Neural cell (in vitro differentiated cells): ENCODE data around the gene CIAPIN1. TPM values are rescaled to one million over a fixed set of nuclear protein-coding genes. Genes with fewer than 3 reads are reported as not detected.

Source experiments
- H2AFZ ChIP-seq: fragments of 200-600, 300-800 bp; sonication (generic), shearing (Covaris generic); 2 replicates; pipeline ENCODE4 v1.6.0; 2014; ENCODE audit warnings: low read depth, mild to moderate bottlenecking, antibody characterized with exemption, low read length, moderate library complexity
- H3F3A ChIP-seq: fragments of 200-600 bp; shearing (Covaris generic); 2 replicates; pipeline ENCODE4 v1.6.1; 2016; ENCODE audit warnings: mild to moderate bottlenecking, moderate library complexity, mixed read lengths, antibody characterized with exemption, low read length; ENCODE audit not compliant: insufficient read depth, poor library complexity, severe bottlenecking
- H3K27ac ChIP-seq: fragments of 200-600, 300-800 bp; sonication (generic), shearing (Covaris generic); 2 replicates; pipeline ENCODE4 v1.5.1; 2014; ENCODE audit warnings: mild to moderate bottlenecking, low read length, moderate library complexity
- H3K27me3 ChIP-seq: fragments of 300-800, 200-600 bp; sonication (generic), shearing (Covaris generic); 2 replicates; pipeline ENCODE4 v1.6.0; 2014; ENCODE audit warnings: mild to moderate bottlenecking, low read depth, low read length, moderate library complexity; ENCODE audit not compliant: insufficient read depth
- H3K36me3 ChIP-seq: fragments of 300-800, 200-600 bp; sonication (generic), shearing (Covaris generic); 2 replicates; pipeline ENCODE4 v1.5.1; 2014; ENCODE audit warnings: mild to moderate bottlenecking, antibody characterized with exemption, low read length, moderate library complexity; ENCODE audit not compliant: insufficient read depth
- H3K4me2 ChIP-seq: fragments of 300-800, 200-600 bp; sonication (generic), shearing (Covaris generic); 2 replicates; pipeline ENCODE4 v1.6.0; 2014; ENCODE audit warnings: mild to moderate bottlenecking, low read length
- H3K4me3 ChIP-seq: fragments of 300-800, 200-600 bp; sonication (generic), shearing (Covaris generic); 2 replicates; pipeline ENCODE4 v1.5.1; 2014; ENCODE audit warnings: mild to moderate bottlenecking, low read length, moderate library complexity
- H3K79me2 ChIP-seq: fragments of 200-600 bp; shearing (Covaris generic); replicated peaks from 2 replicates; pipeline ENCODE4 v1.6.0; 2014; ENCODE audit warnings: mild to moderate bottlenecking, low read length, moderate library complexity; ENCODE audit not compliant: insufficient read depth
- H3K9ac ChIP-seq: fragments of 300-800, 200-600 bp; sonication (generic), shearing (Covaris generic); 2 replicates; pipeline ENCODE4 v1.6.1; 2016; ENCODE audit warnings: mild to moderate bottlenecking, low read length, mixed read lengths
- H3K9me2 ChIP-seq: fragments of 200-600 bp; shearing (Covaris generic); 2 replicates; pipeline ENCODE4 v1.6.1; 2016; ENCODE audit warnings: mild to moderate bottlenecking, low read length, mixed read lengths; ENCODE audit not compliant: insufficient read depth
- H3K9me3 ChIP-seq: fragments of 200-600, 300-800 bp; sonication (generic), shearing (Covaris generic); 2 replicates; pipeline ENCODE4 v1.6.1; 2016; ENCODE audit warnings: mild to moderate bottlenecking, mixed run types, low read length, moderate library complexity, mixed read lengths
- H4K20me1 ChIP-seq: fragments of 200-600 bp; shearing (Covaris generic); 2 replicates; pipeline ENCODE4 v1.6.1; 2016; ENCODE audit warnings: mild to moderate bottlenecking, mixed run types; ENCODE audit not compliant: insufficient read depth
- CTCF ChIP-seq: fragments of 450-650 bp; IDR thresholded peaks from 2 replicates; pipeline ENCODE4 v1.5.1; 2014; ENCODE audit warnings: antibody characterized with exemption, mild to moderate bottlenecking, moderate library complexity; ENCODE audit not compliant: poor library complexity, severe bottlenecking
- EP300 ChIP-seq: fragments of 450-650 bp; conservative IDR thresholded peaks from 2 replicates; pipeline ENCODE4 v1.6.1; 2014; ENCODE audit warnings: antibody characterized with exemption, mild to moderate bottlenecking, moderate library complexity; ENCODE audit not compliant: poor library complexity, severe bottlenecking
- EZH2 ChIP-seq: fragments of 200-600, 300-800 bp; shearing (Covaris generic), sonication (generic); IDR thresholded peaks from 2 replicates; pipeline ENCODE4 v1.6.1; 2014; ENCODE audit warnings: antibody characterized with exemption, low read length, borderline replicate concordance, mild to moderate bottlenecking; ENCODE audit not compliant: insufficient read depth, poor library complexity, severe bottlenecking
- MXI1 ChIP-seq: fragments of 450-650 bp; conservative IDR thresholded peaks from 2 replicates; pipeline ENCODE4 v1.6.1; 2014; ENCODE audit warnings: antibody characterized with exemption, mild to moderate bottlenecking; ENCODE audit not compliant: poor library complexity, severe bottlenecking
- POLR2AphosphoS5 ChIP-seq: IDR thresholded peaks from 2 replicates; pipeline ENCODE4 v1.6.1; 2012
- RAD21 ChIP-seq: fragments of 450-650 bp; conservative IDR thresholded peaks from 2 replicates; pipeline ENCODE4 v1.6.1; 2014; ENCODE audit warnings: antibody characterized with exemption, mild to moderate bottlenecking, moderate library complexity
- REST ChIP-seq: IDR thresholded peaks from 2 replicates; pipeline ENCODE4 v1.6.1; 2012; ENCODE audit warnings: borderline replicate concordance
- SMC3 ChIP-seq: fragments of 450-650 bp; conservative IDR thresholded peaks from 2 replicates; pipeline ENCODE4 v1.6.1; 2014; ENCODE audit warnings: antibody characterized with exemption, mild to moderate bottlenecking, moderate library complexity; ENCODE audit not compliant: poor library complexity
- TAF1 ChIP-seq: IDR thresholded peaks from 2 replicates; pipeline ENCODE4 v1.6.1; 2012; ENCODE audit warnings: low read depth
- polyA plus RNA-seq: library from polyadenylated mRNA; depleted of rRNA; stranded (reverse); fragments of >200 nt; gene quantifications from 2 replicates; pipeline ENCODE4 v1.2.3, GENCODE V29; 2014

The CIAPIN1 gene
- polyA plus RNA-seq, 1 donor from 2014 or later: 117 TPM

GRCh38 chr16:57390636-57391295 is 56.4 kb downstream of the CIAPIN1 start:
- H3K9me2 ChIP-seq: no peaks in the 10 kb centered on the region
- H3K9ac ChIP-seq: no peak overlapping the region
- no peaks in the 10 kb centered on the region for H3K36me3 ChIP-seq
- H2AFZ ChIP-seq: no peak overlapping the region
- no peak overlapping the region for H3K27ac ChIP-seq
- no peak overlapping the region for H3K4me3 ChIP-seq
- no peaks in the 10 kb centered on the region for H3K9me3 ChIP-seq
- H3K79me2 ChIP-seq: no peaks in the 10 kb centered on the region
- H4K20me1 ChIP-seq: no peaks in the 10 kb centered on the region
- no peaks in the 10 kb centered on the region for H3F3A ChIP-seq
- H3K4me2 ChIP-seq: no peak overlapping the region
- no peaks in the 10 kb centered on the region for H3K27me3 ChIP-seq
- TF ChIP-seq RAD21: no peak
- TF ChIP-seq EP300: no peak
- TF ChIP-seq EZH2: no peak
- TF ChIP-seq MXI1: no peak

- Histone ChIP-seq H3F3A (no peaks in the 10 kb centered on the region), H4K20me1 (no peaks in the 10 kb centered on the region), H3K27me3 (no peaks in the 10 kb centered on the region), H3K9ac (no peak overlapping the region), H3K4me3 (no peak overlapping the region), H3K27ac (no peak overlapping the region), H3K9me3 (no peaks in the 10 kb centered on the region), H3K79me2 (no peaks in the 10 kb centered on the region), H3K4me2 (no peak overlapping the region), H3K36me3 (no peaks in the 10 kb centered on the region), H2AFZ (no peak overlapping the region), H3K9me2 (no peaks in the 10 kb centered on the region)
- TF ChIP-seq POLR2AphosphoS5: no peak
- no peak for TF ChIP-seq MXI1
- no peak for TF ChIP-seq RAD21
- no peak for TF ChIP-seq EP300
- TF ChIP-seq TAF1: no peak
- TF ChIP-seq REST: no peak
- no peak for TF ChIP-seq SMC3
- no peak for TF ChIP-seq EZH2
- no peak for TF ChIP-seq CTCF
Measured at GRCh38 chr16:57389087-57389468, 58.1 kb downstream of the CIAPIN1 start.
